ENCODE measurements around the gene PKMYT1.
A peak's percentile ranks its signal among the peaks of the same experiment; 100 is the strongest.
"Not testable (repeated sequence)": the region's sequence is repeated elsewhere in the genome, so short reads cannot be mapped to it uniquely, and the experiment has no call there.

Gene PKMYT1

GRCh38 chr16:2933701-2934100 lies 46.5 kb downstream of the PKMYT1 start:
- DNase-seq (ENCODE audit: low read depth, low spot score), result no peak

GRCh38 chr16:2933136-2933535 lies 47.1 kb downstream of the PKMYT1 start:
- DNase-seq (ENCODE audit: low read depth, low spot score), result no peak

GRCh38 chr16:2931231-2931914 lies 48.9 kb downstream of the PKMYT1 start:
- DNase-seq (ENCODE audit: low read depth, low spot score), result not testable (repeated sequence)

- no peak for DNase-seq (ENCODE audit: low read depth, low spot score)
Measured at GRCh38 chr16:2930236-2930635, 50.0 kb downstream of the PKMYT1 start.

GRCh38 chr16:2929693-2930092 lies 50.6 kb downstream of the PKMYT1 start:
- no peak for DNase-seq (ENCODE audit: low read depth, low spot score)

DNA sequence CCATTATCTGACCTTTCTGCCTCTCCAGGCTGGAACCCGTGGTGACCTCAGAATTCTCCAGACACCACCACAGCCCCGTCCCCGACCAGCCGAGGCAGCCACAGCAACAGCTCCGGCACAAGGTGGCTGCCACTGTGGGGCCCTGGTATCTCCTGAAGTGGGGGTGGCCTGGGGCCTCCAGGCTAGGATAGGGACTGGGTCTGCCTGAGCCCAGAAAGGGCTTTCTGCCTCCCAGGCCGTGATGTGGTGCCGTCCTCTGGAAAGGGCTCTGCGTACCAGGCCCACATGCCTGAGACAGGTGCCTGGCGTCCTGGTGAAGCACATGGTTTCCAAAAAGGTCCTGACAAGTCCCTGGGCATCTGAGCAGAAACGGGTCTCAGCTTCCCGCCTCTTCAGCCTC lies 51.5 kb downstream of the PKMYT1 start:
- no peak for DNase-seq (ENCODE audit: low read depth, low spot score)

DNA sequence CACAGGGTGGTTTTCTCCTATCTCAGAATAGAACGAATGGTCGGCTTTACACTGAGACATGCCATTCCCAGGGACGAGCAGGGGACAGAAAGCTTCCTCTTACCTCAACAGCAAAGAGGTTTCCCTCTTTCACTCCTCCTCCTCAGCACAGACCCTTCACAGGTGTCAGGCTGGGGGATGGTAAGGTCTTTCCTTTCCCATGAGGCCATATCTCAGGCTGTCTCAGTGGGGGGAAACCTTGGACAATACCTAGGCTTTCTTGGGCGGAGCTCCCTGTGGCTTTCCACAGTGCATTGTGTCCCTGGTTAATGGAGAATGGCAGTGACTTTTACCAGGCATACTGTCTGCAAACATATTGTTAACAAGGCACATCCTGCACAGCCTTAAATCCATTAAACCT lies 52.1 kb downstream of the PKMYT1 start:
- not testable (repeated sequence) for DNase-seq (ENCODE audit: low read depth, low spot score)

GRCh38 chr16:2927010-2927646 lies 53.1 kb downstream of the PKMYT1 start:
- peak; percentile 79 for DNase-seq (ENCODE audit: low read depth, low spot score)

GRCh38 chr16:2926650-2926999 lies 53.6 kb downstream of the PKMYT1 start:
- no peak for DNase-seq (ENCODE audit: low read depth, low spot score)

DNA sequence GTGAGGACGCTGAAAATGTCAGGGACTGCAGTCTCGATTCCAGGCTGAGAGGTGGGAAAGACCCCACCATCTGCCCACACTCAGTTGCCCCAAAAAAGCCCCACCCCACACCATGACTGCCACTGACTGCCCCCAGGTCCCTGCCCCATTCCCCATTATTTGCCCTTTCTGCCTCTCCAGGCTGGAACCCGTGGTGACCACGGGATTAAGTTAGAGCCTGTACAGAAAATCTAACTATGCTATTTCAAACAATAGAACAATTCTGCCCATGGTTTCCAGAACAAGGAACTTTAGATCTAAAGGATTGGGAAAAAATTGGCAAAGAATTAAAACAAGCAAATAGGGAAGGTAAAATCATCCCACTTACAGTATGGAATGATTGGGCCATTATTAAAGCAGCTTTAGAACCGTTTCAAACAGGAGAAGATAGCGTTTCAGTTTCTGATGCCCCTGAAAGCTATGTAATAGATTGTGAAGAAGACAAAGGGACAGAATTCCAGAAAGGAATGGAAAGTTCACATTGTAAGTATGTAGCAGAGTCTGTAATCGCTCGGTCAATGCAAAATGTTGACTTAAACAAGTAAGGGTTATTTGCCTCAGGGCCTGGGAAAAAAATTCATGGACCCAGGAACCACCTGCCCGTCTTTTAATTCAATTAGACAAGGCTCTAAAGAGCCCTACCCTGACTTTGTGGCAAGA lies 54.1 kb downstream of the PKMYT1 start:
- DNase-seq (ENCODE audit: low read depth, low spot score), result no peak

- no peak for DNase-seq (ENCODE audit: low read depth, low spot score)
Measured at GRCh38 chr16:2924901-2925755, 55.1 kb downstream of the PKMYT1 start.

- DNase-seq (ENCODE audit: low read depth, low spot score), result no peak
Measured at GRCh38 chr16:2923481-2923880, 56.8 kb downstream of the PKMYT1 start.

Data from activated CD4-positive, CD25-positive, alpha-beta regulatory T cell treated with anti-CD3 and anti-CD28 coated beads, Interleukin-2, amount 50 U/mL, for 16 hours (primary cell).